GM12865 (cell line): ENCODE measurements around the gene RAB31.

Experiments used
- DNase-seq: peaks from one replicate; pipeline ENCODE4 v3.0.0; 2010; ENCODE audit warnings: low read depth
- H3K4me3 ChIP-seq: 2 replicates; pipeline ENCODE4 v1.5.1; 2011; ENCODE audit warnings: mild to moderate bottlenecking, low read depth, low read length, control low read depth
- TF ChIP-seq, protein P1 (sequence below): IDR thresholded peaks from 2 replicates; pipeline ENCODE4 v1.5.1; 2011; ENCODE audit warnings: low read length, control low read depth, low read depth, inconsistent platforms; ENCODE audit not compliant: insufficient read depth; ENCODE audit errors: missing control alignments

Gene RAB31

DNA sequence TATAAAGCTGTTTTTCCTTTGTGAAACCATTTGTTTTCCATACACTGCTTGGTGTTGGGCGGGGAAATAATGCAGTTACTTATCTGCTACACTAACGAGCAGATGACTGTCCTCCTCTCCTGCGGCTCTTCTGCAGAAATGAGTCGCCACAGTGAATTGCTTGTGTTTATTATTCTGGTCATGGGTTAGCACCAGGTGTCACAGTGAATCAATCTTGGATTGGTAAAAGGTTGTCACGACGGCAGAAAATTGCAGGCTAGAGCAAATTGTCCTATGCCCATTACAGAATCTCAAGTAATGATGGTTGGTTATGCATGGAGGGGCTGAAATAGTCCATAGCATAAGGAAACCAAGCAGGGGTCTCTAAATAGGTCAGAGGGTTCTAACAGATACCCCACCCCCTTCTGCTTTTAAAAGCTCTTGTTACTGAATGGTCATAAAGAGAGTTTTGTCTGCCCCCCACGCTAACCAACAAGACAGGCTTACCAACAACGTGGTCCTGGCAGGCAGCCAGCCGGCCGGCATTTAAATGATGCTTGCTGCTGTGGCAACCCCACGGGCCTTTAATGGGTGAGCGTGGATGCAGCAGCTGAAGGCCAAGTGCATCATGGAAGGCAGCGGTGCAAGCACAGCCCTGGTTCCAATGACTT is 29.5 kb downstream of the RAB31 start:
- H3K4me3 ChIP-seq: no peak overlapping the region
- no peak for DNase-seq
- TF ChIP-seq, protein P1, sequence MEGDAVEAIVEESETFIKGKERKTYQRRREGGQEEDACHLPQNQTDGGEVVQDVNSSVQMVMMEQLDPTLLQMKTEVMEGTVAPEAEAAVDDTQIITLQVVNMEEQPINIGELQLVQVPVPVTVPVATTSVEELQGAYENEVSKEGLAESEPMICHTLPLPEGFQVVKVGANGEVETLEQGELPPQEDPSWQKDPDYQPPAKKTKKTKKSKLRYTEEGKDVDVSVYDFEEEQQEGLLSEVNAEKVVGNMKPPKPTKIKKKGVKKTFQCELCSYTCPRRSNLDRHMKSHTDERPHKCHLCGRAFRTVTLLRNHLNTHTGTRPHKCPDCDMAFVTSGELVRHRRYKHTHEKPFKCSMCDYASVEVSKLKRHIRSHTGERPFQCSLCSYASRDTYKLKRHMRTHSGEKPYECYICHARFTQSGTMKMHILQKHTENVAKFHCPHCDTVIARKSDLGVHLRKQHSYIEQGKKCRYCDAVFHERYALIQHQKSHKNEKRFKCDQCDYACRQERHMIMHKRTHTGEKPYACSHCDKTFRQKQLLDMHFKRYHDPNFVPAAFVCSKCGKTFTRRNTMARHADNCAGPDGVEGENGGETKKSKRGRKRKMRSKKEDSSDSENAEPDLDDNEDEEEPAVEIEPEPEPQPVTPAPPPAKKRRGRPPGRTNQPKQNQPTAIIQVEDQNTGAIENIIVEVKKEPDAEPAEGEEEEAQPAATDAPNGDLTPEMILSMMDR: no peak

DNA sequence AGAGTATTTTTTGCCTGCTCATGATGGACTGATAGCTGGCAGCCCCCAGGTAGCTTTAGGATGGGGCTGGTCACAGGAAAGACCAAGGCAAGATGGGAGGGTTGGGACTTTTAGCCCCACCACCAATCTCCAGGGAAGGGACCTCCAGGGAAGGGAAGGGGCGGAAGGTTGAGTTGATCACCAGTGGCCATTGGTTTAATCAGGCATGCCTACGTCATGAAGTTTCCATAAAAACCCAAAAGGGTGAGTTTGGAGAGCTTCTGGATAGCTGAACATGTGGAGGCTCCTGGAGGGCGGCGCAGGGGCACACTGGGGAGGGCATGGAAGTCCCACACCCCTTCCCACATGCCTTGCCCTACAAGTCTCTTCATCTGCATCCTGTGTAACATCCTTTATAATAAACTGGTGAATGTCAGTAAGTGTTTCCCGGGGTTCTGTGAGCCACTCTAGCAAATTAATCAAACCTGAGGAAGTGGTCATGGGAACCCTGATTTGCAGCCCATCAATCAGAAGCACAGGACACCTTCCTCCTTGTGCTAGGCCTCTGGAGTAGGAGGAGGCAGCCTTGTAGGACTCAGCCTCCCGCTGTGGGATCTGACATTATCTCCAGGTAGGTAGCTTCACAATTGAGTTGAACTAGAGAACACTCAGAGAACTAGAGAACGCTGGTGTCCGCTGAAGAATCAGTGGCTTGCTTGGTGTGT is 30.3 kb downstream of the RAB31 start:
- TF ChIP-seq, protein P1: no peak
- H3K4me3 ChIP-seq: no peak overlapping the region
- no peak for DNase-seq

DNA sequence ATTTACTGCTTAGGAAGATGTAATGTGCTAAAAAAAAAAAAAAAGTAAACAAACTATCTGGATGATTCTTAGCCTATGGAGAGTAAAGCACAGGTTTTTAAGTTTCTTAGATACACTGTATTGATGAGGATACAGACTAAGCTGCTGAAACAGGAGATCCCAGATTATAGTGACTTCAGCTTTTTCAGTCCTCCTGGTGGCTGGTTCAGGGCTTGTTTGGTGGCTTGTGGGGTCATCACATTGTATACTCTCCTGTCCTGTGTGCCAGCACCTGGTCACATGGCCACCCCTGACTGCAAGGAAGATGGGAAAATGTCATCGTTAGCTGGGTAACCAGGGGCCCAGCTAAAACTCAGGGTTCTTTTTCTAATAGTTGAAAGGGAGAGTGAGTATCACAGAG is 31.4 kb downstream of the RAB31 start:
- TF ChIP-seq, protein P1: no peak
- DNase-seq: no peak
- no peak overlapping the region for H3K4me3 ChIP-seq

DNA sequence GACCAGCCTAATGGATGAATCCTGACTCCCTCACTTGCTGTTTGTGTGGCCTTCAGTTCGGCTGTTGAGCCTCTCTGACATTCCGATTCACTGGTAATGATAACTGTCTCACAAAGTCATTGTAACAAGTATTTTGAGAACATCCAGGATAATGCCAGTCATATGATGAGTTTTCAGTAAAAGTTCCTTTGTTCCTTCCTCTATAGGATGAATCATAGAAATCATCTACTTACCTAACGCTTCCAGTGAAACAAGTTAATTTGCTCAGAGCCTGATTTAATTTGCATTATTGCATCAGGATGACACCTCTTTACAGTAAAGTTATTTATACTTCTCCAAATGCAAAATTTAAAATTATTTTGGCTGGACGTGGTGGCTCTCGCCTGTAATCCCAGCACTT is 32.0 kb downstream of the RAB31 start:
- DNase-seq: no peak
- TF ChIP-seq, protein P1: no peak
- no peak overlapping the region for H3K4me3 ChIP-seq

DNA sequence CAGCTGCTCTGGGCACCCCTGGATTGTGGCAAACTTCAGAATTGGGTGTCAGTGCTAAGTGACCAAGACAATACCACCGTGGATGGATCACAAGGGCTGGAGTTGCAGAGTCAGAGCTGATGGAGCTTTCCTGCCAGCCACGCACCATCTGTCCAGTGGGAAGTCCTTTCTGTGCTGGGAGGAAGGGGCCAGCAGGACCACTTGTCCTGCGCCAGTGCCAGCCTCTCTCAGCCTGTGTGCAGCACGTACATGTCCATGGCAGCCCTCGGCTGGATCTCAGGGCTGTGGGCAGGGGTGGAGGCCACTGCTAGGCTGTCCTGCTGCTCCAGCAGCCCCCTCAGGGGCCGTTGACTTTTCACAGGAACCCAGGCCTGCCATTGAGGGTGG is 33.3 kb downstream of the RAB31 start:
- H3K4me3 ChIP-seq: no peak overlapping the region
- no peak for DNase-seq
- TF ChIP-seq, protein P1: no peak

DNA sequence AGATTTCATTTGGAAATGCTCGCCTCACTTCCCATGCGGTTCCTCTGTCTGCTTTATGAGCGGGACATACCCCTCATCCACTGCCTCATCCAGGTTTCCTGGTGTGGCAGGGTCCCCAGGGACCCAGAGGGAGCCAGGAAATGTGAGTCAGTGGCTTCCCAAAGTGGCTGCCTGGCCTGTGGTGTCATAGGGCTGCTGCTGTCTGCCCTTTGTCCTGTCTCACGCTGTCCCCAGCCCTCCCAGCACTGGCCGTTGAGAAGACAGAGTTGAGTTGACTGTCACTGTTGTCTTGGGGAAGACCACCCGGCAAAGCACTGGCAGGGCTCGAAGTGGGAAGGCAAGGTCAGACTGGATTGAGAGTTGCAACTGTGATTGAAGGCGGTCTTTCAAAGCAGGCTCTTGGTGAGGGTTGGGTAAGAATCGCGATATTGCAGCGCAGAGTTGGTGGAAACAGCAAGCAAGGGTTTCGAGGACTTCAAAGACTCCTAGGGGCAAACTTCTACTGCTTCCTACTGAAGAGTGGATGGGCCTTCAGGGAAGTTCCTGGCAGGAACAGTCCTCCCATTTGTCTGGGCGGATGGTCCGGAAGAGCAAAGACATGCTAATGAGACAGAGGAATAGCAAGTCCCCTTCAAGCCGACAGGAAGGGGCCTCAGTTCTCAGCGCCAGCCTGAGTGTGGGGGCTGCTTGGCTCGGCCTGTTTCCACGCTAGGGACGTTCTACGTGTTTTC is 33.9 kb downstream of the RAB31 start:
- H3K4me3 ChIP-seq: no peak overlapping the region
- TF ChIP-seq, protein P1: no peak
- DNase-seq: no peak
